Activated CD8-positive, alpha-beta memory T cell treated with anti-CD3 and anti-CD28 coated beads, Interleukin-2, amount 50 U/mL, for 24 hours (primary cell): ENCODE data around the gene SOX5.
"Not testable (repeated sequence)": the region's sequence is repeated elsewhere in the genome, so short reads cannot be mapped to it uniquely, and the experiment has no call there.

Source experiments
- DNase-seq: peaks from one replicate; pipeline ENCODE4 v3.0.0-alpha.2; 2020; ENCODE audit errors: extremely low read depth

SOX5 gene

DNA sequence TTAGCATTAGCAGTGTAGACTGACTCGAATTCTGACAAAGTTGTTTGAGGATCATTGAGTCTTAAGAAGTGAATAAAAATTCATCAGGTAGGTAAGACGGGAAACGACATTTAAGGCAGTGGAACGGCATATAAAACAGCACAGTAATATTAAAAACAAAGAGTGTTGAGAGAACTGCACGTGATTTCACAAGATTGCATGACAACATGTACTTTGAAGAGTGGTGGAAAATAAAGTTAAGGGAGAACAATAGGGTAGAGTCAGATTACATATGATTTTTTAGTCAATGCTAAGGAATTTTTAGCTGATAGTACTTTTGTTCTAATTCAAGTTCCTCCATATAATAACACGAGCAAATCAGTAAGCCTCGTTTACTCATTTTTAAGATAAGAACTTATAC, 115.4 kb downstream of the SOX5 start:
- no peak for DNase-seq

DNA sequence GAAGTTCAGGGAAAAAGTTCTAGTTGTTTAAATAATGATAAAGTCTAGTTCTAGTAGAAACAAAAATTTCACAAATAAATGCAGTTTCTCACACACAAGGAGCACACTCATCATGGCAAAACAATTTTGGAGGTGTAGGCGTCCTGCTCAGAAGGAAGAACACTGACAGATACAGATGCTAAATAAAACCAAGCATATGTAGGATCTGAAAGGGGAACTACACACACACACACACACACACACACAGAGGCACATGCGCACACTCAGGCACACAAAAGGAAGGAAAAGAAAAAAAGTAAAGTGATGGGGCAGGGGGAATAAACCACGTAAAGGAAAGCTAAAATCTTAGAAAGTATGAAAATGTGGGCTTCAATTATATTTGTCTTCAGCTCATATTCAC, 117.7 kb downstream of the SOX5 start:
- DNase-seq: no peak

DNA sequence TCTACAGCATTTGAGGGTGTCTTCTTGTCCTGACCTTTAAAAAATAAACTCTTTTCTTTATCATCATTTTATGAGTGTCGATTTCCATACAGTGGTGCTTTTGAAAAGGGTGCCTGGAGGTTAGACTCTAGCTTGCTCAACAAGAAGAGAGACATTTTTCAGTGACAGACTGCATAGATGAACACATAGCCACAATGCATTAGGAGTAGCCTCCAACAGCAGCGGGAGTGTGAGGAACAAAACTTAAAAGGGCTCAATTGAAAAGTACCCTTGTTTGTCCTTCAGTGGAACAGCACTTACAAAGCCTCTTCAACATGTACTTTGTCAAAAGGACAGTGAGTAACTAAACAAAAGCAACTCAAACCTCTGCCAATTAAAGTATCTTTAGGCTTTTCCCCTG, 119.3 kb downstream of the SOX5 start:
- no peak for DNase-seq

DNA sequence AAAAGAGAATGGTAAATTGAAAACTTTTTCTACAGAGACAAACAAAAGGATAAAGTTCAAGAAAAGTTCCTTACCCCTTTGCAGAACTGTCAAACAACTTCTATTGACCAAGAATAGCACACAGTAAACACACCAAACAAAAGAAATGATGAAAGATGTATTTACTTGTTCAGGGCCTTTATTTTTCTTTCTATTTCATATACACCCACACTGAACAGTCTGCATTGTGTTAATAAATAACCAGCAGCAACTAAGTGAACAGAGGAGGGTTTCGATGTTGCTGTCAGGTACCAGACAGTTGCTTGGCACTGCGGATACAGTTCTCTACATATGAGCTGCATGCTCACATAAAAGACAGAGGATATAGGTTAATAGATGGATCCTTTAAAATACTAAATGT, 122.1 kb downstream of the SOX5 start:
- DNase-seq: no peak

DNA sequence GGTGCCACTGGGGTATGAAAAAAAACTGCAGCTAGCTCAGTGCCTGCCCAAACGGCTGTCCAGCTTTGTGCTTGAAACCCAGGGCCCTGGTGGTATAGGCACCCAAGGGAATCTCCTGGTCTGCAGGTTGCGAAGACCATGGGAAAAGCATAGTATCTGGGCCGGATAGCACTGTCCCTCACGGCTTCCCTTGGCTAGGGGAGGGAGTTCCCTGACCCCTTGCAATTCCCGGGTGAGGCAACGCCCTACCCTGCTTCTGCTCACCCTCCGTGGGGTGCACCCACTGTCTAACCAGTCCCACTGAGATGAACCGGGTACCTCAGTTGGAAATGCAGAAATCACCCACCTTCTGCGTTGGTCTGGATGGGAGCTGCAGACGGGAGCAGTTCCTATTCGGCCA, 124.3 kb downstream of the SOX5 start:
- not testable (repeated sequence) for DNase-seq

DNA sequence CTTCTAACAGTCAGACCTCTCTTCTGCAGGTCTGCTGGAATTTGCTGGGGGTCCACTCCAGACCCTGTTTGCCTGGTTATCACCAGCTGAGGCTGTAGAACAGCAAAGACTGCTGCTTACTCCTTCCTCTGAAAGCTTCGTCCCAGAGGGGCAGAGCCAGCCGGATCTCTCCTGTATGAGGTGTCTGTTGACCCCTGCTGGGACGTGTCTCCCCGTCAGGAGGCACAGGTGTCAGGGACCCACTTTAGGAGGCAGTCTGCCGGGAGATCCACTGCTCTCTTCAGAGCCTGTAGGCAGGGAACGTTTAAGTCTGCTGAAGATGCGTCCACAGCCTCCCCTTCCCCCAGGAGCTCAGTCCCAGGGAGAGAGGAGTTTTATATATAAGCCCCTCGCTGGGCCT, 125.1 kb downstream of the SOX5 start:
- no peak for DNase-seq

DNA sequence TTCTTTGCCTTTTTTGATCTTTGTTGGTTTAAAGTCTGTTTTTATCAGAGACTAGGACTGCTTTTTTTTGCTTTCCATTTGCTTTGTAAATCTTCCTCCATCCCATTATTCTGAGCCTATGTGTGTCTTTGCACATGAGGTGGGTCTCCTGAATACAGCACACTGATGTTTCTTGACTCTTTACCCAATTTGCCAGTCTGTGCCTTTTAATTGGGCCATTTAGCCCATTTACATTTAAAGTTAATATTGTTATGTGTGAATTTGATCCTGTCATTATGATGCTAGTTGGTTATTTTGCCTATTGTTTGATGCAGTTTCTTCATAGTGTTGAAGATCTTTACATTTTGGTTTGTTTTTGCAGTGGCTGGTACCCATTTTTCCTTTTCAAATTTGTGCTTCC, 126.6 kb downstream of the SOX5 start:
- DNase-seq: not testable (repeated sequence)

DNA sequence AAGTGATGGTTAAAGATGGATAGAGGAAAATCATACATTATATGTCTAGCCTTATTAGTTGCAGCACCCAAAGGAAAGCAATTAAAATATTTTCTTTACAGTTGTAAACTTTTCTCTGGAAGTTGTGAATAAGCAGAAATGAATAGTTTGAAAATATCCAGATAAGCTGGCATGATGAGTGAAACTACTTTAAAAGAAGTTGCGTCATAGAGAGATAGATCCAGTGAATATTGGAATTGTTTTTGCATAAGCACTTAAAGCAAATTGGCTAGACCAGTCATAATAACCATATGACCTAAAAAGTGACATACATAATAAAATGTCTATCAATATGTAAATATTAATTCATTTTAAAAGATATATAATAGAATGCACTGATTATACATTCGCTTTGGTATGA, 132.1 kb downstream of the SOX5 start:
- DNase-seq: no peak

DNA sequence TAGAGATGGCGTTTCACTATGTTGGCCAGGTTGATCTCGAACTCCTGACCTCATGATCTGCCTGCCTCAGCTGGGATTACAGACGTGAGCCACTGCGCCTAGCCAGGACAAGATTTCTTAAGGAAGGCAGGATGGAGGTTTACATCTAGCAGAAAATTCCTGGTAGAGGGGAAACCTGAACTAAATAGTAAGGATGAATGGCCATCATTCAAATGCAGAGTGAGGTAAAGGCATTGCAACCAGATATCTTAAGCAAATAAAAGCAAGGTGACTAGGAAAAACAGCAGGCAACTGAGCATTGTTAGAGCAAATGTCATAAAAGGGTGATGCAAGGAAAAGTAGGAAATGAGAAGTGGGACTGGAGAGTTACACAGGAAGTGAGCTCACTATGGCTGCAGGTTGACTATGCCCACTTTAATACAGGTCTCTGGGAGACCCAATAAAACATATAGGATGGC, 133.0 kb downstream of the SOX5 start:
- DNase-seq: no peak

DNA sequence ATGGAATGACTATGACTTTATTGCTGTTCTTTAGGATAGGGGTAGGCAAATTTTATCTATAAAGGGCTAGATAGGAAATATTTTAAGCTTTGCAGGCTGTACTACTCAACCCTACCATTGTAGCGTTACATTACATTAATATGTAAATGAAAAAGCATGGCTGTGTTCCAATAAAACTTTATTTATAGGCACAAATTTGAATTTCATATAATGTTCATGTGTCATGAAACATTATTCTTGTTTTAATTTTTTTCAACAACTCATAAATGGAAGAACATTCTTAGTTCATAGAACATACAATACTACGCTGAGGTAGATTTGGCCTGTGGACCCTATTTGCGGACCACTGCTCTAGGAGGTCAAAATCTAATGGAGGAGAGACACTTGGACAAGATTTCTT, 133.7 kb downstream of the SOX5 start:
- no peak for DNase-seq

DNA sequence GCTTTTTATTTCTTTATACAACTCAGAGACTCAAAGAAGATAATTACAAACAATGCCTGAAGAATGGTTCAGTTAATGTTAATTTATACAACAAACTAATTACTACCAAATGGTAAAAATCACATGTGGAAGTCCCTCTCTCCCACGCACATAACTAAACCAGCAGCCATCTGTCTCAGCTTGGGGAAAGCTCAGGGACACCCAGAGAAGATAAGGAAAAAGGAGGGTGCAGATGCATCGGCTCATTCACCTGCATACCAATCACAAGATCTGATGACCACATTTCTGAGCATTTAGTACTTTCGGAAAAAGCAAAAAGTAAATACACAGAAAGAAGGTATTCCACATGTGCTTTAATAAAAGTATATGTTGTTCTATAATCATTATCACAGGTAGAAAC, 136.3 kb downstream of the SOX5 start:
- no peak for DNase-seq

DNA sequence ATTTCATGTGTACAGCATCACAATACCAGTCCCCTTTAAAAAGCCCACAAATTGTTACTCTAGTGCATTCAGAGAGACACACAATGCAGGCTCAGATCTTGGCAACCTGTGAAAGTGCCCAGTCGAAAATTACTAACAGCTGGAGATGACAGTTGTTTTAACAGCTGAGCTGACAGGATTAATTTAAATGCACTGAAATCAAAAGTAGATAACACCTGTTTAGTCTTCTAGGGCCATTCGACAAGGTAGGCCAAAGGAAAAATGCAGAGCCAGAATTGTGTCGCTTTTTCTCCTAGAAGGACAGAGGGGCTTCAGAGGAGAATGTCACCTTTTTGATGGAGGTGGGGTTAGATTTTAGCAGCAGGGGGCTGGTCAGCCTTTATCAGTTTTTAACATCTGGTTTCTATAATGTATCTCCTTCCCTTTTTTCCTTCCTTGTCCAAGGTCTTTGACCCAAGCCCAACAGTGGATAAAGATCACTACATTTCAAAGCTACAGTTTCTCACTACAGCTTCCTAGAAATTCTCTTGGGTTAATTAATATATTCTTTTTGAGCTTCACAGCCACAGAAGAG, 139.1 kb downstream of the SOX5 start:
- no peak for DNase-seq

DNA sequence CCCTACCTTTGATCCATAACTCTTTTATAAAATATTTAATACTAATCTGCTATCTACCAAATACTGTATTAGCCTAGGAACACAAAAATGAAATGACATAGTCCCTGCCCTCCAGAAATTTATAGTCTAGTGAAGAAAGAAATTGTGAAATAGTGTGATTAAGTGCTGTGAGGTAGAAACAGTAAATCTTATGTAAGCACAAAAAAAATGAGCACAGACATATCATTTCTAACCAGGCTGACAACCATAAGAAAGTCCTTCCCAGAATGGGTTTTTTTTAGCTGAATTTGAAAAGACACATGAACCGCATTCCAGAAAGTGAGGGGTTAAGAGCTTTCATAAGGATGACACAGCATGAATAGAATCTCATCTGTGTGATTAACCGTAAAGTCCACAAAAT, 145.9 kb downstream of the SOX5 start:
- DNase-seq: no peak

DNA sequence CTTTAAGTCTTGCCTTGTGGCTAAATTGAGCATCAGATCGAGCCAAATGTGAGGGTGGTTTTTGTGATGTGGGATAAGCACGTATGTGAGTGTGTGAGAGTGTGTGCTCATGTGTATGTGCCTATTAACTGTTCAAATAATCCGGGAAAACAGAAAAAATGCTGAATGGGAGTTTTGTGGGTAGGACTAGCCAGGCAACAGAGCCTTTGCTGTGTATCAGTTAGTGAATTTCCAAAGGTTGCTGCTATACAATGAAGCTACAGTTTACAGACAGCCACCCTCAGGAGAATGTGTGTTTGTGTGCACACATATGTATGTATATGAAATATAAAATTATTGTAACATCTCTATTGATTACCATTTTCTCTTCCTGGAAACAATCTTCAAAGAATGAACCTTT, 154.0 kb downstream of the SOX5 start:
- no peak for DNase-seq

DNA sequence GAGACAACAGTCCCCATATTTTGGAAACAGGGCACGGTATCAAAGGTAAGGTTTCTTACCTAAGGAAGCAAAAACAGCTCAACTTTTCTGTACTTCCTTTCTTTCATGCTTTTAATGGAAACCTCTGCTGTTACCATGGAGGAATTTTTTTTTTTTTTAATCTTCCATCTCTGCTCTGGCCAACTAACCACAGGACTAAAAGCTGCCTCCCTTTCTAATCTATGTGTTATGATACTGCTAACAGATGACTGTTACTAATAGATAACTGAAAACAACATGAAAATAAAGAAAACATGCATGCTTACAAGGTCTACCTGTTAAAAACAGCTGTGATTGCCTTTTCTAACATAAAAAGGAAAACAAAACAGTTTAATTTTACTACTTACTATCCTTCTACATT, 168.4 kb downstream of the SOX5 start:
- DNase-seq: no peak

DNA sequence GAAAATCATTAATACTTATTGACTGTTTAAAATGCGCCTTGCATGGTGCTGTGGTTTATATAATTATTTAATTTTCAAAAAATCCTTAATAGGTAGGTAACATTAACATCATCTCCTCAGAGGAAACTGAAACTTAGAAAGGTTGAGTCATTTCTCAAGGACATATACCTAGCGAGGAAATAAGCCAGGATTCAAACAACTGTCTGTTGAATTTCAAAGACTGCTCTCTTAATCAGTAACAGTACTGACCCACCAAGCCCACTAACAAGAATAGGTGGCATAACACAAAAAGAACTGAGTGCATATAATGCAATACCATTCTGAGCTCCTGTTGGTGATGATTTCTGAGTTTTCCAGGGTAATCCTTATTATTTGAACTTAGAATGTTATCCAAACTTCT, 174.3 kb downstream of the SOX5 start:
- DNase-seq: no peak

DNA sequence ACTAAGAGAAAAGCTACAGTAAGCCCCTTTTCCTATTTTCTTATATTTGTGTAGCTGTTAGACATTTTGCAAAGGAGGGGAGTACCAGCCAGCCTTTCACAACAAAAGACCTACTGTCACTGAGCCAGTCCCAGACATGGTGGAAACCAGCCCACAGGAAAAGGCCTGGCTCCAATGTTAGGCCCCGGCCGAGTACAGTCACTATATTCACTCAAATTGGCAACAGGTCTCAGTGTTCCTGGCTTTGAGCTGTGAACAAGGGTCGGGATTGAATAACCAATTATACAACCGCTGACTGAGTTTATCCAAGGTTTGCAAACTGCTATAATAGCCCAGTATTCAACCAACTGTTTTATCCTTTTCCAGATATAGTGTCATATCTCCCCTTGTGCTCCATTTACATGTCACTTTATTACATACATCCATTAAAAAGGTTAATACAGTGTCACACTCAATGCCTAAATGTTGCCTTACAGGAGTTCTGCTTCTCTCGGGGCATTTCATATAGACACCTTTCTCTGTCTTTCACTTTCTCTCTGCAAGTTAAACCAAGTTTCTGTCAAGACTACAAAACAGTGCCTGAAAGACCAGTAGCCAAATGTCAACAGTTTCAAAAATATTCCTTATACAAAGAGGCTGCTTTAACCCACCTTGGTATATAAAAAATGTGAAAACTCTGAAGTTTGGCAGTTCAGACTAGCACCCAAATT, 178.1 kb downstream of the SOX5 start:
- no peak for DNase-seq

DNA sequence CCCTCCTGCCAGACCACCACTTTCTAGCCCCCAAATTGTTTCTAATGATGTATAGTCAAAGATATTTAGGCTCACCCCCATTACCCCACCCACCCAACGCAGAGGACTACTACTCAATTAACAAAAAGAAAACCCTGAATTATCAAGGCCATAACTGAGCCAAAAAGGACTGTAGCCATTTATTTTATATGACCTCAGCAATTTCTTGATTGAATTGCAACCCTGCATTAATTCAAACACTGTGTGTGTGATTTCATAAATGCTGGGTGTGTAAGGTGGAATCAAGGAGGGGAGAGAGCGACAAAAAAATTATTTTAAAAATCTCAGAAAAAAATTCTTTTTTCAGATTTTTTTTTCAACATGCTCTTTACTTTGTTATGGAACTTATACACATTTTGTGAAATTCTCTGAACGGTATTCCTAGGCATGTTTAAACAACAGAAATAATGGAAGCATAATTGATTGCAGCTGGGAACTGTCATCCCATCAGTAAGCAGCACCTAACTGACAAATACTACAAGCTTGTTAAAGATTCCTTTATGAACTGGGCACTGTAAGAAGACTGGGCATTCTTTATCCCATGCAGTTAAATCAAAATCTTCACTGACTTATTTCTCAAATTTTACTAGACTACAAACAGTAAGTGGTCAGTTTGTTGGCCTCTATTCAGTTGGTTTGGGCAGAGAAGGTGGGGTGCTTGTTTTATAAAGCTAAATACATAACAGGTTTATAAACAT, 179.1 kb downstream of the SOX5 start:
- DNase-seq: no peak

DNA sequence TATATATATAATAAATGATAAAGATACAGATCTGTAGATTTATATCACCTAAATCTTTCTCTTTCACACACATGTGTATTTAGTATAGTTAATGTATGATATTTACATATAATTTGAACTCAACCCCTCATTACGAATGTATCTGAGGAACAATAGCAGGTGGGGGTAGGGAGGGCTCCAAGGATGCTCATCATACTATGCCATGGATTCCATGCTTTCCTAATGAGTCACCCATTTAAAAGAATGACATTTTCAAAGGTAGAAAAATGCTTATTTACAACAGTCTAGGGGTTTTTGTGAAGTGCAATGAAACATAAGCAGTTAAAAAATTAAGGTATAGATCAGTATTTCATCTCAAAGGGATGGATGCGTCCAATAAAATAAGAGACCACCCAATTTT, 181.6 kb downstream of the SOX5 start:
- DNase-seq: no peak

DNA sequence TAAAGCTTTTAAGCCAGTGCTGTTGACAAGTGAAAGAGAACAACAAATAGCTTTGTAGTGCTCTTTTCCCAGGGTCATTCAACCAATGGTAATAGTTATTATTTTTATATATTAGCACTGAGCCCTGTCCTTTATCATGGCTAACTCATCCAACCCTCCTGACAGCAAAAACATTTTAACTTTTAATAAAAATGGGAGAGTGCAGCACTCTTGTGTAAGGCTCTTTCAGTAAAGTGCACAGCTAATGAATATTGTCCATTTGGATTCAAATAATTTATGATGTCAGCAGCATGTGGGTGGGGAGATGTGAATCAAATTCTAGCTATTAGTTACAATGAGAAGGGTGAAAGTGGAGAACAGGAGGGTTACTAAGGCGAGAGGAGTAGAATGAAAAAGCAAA, 185.7 kb downstream of the SOX5 start:
- no peak for DNase-seq

DNA sequence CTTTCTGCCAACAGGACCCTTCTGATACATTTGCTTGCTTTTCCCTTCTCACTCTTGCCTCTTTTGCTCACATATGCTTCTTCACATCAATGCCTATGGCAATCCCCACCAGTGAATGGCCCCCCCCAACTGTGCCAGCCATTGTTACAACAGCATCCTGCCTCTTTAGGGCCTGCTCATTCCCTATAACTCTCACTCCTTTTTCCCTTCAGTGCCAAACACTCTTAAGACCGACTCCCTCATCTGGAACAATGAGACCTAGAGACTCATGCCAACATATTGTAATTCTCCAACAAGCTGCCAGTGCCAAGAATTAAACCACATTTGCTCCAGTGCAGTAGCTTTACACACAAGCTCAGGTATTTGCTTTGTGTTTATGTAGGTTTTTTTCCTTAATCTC, 189.0 kb downstream of the SOX5 start:
- no peak for DNase-seq

DNA sequence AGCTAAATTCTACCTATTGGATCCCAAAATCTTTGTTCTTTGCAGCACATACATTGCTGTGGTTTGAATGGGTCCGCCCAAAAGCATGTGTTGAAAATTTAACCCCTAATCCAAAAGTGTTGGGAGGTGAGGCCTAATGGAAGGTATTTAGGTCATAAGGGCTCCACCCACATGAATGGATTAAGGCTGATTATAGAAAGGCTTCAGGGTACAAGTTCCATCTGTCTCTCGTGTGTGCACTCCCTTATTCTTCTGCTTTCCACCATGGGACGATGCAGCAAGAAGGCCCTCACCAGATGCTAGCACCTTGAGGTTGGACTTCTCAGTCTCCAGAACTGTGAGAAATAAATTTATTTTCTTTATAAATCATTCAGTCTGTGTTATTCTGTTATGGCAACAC, 190.9 kb downstream of the SOX5 start:
- no peak for DNase-seq

DNA sequence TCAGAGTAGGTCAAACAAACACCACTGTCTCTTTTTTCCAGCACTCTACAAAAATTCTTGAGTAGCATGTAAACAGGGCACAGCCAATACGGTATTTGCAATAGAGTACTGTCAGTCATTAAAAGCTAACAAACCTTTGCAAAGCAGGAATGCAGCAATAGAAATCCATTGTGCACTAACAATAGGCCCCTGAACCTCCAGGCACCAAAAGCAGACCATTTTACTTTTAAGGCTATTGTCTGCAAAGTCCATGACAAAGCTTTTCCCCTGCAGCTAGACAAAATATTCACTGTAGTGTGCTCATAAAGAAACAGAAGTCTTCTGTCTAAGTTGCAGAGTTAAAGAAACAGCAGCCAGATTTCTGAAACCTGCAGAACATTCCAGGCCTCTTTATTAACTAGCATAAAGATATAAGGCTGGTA, 191.9 kb downstream of the SOX5 start:
- DNase-seq: no peak
